Measurements from ENCODE around the gene FCN2. TPM values are rescaled to one million over a fixed set of nuclear protein-coding genes. Genes with fewer than 3 reads are reported as not detected.
"Not testable (repeated sequence)": the region's sequence is repeated elsewhere in the genome, so short reads cannot be mapped to it uniquely, and the experiment has no call there.

The FCN2 gene
- total RNA-seq, 1 experiment from 2014 or later: not detected

DNA sequence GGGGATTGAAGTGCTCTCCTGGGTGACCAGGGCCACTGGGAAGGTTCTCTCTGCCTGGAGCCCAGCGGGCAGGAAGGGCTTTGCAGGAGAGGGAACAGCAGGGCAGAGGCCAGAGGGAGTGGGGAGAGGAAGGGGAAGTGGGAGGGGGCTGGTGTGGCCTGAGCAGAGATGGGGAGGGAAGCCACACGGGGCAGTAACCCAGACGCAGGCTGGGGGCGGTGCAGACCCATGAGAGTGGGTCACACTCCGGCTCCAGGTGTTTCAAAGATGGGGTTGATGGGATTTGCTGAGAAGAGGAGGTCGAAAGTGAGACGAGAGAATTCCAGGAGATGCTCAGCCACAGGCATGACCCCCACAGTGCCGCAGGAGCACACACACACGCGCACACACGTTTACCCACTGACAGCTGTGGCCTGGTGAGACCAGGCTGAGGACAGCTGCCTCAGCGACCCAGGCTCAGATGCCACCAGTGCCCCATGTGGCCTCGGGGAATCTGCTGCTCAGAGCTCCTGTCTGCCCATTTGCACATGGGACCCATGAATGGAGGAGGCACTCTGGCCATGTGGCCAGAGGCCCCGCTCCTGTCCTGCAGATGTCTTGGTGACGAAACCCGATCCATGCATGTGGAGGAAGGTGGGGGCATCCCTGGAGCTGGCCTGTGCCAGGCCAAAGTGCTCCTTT, 32.7 kb upstream of the FCN2 start:
- no peak for DNase-seq (ENCODE audit: low spot score)

DNA sequence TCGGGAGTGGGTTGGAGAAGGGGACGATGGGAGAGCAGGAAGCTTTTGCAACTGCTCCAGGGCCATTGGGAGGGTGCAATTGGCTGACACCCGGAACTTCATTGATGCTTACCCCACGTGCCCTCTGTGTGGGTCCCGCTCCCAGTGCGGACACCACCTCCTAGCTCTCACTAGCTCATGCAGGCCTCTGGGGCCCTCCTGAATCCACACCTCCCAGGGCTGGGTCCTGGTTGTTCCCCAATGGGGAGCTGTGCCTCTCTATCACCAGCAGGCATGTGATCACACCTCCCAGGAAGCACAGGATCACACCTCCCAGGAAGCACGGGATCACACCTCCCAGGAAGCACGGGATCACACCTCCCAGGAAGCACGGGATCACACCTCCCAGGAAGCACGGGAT, 32.1 kb upstream of the FCN2 start:
- no peak for DNase-seq (ENCODE audit: low spot score)

DNA sequence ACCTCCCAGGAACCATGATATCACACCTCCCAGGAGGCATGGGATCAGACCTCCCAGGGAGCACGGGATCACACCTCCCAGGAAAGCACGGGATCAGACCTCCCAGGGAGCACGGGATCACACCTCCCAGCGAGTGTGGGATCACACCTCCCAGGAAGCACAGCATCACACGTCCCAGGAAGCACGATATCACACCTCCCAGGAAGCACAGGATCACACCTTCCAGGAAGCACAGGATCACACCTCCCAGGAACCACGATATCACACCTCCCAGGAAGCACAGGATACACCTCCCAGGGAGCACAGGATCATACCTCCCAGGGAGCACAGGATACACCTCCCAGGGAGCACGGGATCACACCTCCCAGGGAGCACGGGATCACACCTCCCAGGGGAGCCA, 30.0 kb upstream of the FCN2 start:
- no peak for DNase-seq (ENCODE audit: low spot score)

DNA sequence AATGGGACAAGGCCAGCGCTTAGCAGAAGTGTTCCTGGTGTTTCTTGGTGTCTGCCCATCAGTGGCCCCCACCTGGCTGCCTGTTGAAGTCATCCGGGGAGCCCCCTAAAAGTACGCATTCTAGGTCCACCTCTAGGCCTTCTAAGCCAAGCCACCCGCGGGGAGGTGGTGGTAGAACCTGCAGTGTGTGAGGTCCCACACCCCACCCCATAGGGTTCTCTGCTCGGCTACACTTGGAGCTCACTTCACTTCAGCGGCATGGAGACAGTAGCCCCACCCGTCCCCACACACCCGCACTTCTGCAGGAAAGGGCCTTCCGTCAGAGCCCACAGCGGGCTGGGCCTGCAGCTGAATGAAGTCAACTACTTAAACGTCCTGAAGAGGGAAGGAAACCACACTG, 29.6 kb upstream of the FCN2 start:
- DNase-seq (ENCODE audit: low spot score): no peak

DNA sequence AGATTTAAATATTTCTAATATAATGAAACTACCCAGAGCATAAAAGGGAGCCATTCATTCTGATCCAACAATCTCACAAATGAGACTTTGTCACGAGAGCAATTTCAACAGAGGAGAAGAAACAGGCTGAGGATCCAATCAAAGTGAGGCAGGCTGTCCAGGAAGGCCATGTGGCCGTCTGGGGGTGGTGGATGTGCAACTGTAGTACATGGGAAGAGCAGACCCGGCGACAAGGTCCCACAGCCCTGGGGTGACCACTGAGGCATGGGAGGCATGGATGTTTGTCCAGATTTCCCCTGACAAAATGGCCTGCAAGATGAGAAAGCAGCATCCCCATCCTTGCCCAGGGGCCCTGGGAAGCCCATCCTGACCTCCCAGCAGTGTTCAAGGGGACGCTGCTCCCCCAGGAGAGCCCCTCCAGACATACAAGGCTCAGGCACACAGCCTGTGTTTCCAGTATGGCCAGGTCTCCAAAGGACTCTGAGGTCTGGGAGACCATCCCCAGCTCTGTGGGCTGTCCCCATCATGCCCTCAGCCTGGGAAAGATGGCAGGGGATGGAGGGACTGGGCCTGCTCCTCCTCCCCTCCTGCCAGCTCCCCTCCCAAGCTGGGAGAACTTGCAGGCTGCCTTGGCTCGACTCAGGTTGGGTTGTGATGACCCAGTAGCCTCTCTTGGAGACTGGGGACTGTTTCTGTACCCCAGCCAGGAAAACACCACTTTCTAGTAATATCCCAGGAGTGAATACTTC, 27.5 kb upstream of the FCN2 start:
- no peak for DNase-seq (ENCODE audit: low spot score)

DNA sequence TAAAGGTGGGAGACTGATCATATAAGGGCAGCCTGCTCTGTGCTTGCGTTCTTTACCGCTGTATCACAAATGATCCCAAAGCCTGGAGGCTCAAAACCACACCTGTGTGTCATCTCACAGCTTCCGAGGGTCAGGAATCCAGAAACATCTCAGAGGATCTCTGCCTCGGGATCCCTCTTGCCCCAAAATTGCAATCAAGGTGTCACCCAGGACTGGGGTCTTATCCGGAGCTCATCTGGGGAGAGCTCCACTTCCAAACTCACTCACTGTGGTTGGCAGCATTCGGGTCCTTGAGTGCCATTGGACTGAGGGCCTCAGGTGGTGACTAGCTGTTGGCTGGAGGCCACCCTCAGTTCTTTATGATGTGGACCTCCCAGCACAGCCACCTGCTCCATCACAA, 26.7 kb upstream of the FCN2 start:
- no peak for DNase-seq (ENCODE audit: low spot score)

DNA sequence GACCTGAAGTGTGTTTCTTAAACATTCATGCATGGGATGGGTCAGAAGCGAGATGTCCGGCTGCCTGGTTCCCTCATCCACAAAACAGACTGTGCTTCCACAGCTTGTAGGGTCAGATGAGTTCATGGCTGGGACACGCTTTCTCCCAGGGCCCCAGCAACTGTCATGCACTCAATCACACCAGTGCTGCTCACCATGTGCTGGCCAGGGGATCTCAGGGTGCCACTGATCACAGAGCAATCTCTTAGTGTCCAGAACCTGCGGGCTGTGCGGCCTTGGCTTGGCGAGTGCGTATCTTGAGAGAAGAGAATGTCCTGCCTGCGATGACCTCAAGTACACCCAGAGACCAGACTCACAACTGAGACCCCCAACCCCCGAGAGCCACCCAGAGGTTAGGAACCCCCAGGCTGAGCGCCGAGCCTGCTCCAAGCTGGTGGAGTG, 26.0 kb upstream of the FCN2 start:
- no peak for DNase-seq (ENCODE audit: low spot score)

DNA sequence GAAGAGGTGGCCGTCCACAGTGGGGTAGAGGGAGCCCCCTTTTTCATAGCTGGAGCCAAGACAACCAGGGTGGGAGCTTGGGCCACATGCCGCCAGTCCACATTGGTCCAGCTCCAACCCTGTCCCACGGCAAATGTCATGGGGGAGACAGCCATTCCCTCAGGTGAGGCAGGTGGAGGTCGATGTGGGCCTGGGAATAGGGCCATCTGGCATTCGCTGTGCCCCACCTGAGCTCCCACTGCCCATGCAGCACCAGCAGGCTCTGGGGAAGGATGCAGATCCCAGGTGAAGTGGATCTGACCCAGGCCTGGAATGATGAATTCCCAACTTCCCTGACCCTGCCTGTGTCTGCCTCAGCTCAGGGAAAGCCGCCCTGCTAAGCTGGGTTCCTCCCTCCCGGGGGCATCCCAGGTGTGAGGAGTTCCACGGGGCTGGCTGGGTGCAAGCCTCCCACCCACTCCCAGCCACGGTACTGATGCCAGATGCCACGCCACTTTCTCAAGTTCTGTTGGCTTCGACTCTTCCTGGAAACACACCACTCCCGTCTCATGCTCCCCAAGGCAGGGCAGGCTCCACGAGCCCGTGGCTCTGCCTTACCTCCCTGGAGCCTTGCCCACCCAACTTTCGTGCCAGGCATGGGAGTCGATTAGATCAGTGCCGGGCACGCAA, 25.2 kb upstream of the FCN2 start:
- no peak for DNase-seq (ENCODE audit: low spot score)

DNA sequence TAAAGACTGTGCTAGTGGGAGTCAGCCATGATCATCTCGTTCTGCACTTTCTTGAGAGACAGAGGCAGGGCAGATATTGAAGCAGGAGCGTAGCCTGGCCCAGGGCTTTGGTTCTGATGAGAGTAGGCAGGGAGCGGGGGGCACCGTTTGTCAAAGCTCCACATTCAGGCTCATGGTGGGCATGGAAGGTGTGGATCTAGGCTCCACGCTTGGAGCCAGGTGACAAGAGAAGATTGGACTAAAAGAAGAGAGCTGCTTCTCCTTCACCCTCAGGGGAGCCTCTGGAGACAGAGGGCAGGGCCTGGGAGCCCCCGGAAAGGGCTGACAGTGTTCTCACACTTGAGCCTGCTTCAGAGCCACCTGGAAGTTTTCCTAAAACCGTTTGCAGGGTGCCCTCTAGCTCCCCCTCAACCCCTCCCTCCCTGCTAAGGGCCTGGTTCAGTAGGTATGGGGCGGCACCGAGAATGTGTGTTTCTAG, 24.7 kb upstream of the FCN2 start:
- DNase-seq (ENCODE audit: low spot score): no peak

DNA sequence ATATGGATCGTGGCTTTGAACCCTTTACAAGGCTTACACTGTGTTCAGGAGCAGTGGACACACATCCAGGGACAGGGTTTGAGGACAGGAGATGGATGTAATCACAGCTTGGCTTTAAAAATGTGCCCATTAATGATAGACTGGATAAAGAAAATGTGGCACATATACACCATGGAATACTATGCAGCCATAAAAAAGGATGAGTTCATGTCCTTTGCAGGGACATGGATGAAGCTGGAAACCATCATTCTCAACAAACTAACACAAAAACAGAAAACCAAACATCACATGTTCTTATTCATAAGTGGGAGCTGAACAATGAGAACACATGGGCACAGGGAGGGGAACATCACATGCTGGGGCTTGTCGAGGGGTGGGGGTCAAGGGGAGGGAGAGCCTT, 23.2 kb upstream of the FCN2 start:
- not testable (repeated sequence) for DNase-seq (ENCODE audit: low spot score)

DNA sequence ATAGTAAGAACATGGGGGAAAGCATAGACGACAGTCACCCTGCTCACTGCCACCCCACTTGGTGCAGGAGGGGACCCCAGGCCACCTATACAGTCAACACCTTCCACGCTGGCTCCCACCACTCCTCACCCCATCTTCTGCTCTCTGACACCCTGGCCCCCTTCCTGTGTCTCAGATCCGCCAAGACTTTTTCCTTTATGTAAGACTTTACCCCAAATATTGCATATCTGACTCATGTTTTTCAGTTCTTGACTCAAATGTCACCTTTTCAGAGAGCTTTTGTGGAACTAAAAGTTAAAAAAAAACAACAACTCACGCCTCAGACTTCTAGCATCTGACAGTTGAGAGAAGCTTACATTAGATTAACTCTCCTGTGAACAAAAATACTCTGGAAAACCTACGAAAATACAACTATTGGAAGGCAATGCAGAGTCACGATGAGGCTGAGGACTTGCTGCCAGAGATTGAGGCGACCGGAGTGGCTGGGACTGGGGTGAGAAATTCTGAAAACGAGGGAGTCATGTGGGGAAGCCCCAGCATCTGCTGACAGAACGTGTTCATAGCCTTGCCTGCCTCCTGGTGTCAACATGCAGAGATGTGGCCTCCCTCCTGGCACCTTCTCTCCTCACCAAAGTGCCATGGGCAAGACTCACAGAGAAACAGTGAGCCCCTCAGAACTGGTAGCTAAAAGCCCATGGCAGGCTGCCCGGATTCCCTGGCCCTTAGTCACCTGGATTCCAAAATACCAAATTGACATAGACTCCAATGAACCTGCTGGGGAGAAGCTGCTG, 22.4 kb upstream of the FCN2 start:
- peak; percentile 55 for DNase-seq (ENCODE audit: low spot score)

DNA sequence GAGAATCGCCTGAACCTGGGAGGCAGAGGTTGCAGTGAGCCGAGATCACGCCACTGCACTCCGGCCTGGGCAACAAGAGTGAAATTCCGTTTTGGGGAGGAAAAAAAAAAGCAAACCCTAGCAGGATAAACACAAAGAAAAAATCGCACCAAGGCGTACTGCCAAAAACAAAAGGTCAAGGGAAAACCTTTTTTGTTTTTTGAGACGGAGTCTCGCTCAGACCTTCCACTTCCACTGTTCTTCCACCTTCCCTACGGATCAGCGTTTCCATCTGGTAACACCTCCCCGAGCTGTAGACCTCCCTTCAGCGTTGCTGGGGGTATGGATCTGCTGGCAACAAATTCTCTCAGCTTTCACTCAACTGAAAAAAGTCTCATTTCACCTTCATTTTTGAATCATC, 20.1 kb upstream of the FCN2 start:
- DNase-seq (ENCODE audit: low spot score): no peak

DNA sequence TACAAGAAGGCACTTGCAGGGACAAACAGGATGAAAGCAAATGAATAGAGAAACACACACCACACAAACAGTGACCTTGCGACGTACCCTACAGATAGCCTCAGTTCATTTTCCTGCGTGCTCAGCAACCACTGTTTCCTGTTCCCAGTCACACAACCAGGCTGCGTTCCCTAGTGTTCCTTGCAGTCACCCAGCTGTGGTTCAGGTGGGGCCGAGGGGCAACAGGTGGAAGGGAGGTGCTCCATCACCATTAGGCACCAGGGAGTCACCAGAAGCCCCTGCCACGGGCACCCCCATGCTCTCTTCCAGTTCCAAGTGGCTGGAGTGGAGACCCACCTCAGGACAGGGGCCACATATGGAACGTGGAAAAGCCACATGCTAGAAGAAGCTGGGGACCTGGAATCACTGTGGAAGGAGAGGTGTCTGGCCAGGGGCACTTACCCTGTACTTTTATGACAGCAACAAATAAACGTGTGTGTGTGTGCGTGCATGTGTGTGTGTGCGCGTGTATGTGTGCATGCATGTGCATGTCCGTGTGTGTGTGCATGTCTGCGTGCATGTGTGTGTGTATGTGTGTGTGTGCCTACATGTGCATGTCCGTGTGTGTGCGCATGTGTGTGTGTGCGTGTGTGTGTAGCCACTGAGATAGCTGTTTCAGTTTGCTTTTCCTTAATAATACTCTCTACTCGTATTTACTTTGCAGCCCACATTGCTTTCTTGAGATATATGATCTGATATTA, 18.8 kb upstream of the FCN2 start:
- no peak for DNase-seq (ENCODE audit: low spot score)

DNA sequence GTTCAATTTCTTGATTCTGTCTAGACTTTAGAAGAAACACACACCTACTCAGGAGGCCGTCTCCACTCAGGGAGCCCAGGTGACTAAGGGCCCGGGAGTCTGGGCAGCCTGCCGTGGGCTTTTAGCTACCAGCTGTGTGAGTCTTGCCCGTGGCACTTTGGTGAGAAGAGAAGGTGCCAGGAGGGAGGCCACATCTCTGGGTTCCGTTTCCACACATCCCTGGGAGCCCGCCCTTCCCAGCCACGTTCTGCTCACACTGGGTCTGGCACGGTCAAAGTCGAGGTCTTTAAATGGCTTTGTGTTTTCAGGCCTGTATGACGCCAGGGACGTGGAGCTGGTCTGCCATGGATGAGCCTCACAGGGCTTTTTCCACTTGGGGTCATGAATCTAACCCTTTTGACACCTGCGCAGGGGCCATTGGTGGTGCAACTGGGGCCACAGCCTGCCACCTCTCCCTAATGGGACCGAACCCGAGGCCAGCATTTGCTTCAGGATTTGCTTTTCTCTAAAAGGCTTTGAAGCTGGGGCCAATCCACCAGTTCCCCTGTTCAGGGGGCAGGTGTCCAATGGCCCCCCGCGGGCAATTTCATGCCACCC, 17.2 kb upstream of the FCN2 start:
- DNase-seq (ENCODE audit: low spot score): no peak

DNA sequence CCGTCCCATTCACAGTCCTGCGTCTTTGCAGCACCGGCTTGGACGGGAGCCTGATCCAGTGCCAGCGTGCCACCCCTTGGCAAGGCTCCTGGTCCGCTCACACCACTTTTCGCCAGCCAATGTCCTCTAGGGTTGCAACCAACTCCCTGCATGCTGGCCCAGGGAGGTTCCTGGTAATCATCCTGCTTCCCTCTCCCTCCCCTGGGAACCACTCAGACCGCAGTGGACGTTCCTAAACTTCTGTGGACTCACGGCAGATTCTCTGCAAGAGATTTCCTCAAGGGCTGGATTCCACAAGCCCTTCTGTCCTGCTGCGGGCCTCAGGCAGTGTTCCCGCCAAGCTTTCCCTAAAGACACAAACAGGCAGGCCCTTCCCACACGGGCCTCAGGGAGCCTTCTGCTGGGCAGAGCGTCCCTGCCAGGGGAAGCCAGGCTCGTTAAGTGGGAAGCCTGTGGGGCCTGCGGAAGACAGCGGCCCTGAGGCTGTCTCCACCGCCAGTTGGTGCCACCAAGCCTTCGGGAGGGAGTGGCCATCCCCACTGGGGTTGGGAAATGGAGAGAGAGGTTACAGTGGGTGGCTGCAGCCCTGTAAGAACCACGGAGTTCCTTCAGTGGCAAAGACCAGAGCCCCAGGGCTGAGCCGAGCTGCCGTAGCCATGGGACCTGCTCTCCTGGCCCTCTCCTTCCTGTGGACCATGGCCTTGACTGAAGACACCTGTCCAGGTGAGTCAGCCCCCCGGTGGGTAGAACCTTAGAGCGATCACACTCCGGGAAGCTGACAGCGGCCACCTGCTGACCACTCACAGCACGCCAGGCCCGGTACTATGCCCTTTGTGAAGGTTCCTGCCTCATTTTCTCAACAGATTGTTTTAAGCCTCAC, 16.4 kb upstream of the FCN2 start:
- DNase-seq (ENCODE audit: low spot score): peak; percentile 45

DNA sequence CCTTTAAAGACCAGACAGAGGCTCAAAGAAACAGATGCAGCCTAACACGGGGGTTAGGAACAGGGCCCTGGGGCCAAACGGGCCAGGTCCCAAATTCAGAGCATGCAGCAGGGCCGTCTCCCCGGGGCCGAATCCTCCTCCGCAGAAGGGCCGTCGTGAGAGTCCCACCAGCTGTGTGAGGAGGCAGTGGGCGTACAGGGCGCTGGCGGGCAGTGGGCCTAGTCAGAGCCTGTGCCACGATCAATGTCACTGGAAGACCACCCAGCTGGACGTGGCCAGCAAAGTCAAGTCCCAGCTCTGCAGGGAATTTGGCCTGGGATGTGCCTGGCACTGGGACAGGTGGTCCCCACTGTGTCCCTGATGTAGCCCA, 15.8 kb upstream of the FCN2 start:
- no peak for DNase-seq (ENCODE audit: low spot score)

DNA sequence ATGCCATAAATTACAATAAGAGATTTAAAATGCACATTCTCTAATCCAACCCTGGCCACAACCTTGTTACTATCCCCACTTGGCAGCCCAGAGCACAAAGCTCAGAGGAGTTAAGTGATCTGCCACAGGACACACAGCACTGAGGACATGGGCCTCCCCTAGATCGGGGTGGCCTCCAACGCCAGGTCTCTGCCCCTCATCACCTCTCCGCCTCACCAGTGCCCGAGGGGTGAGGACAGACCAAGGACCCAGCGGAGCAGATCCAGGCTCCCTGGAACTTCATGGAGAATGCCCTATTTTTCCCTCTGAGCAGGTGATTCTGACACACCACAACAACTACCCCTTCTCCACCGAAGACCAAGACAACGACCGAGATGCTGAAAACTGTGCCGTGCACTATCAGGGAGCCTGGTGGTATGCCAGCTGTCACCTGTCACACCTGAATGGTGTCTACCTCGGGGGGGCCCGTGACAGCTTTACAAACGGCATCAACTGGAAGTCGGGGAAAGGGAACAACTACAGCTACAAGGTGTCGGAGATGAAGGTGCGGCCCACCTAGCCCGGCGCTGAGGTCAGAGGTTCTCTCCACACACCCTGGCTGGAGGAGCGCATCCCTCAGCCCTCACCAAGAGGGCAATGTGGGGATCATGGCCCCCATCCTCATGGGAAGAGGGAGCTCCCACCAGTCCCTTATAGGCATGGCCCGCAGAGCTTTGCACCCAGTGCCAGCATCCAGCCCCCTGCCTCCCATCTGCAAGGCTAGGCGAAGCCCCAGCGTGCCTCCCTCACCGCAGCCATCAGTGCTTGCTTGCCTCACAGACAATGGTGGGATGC, 12.5 kb upstream of the FCN2 start:
- DNase-seq (ENCODE audit: low spot score): no peak

DNA sequence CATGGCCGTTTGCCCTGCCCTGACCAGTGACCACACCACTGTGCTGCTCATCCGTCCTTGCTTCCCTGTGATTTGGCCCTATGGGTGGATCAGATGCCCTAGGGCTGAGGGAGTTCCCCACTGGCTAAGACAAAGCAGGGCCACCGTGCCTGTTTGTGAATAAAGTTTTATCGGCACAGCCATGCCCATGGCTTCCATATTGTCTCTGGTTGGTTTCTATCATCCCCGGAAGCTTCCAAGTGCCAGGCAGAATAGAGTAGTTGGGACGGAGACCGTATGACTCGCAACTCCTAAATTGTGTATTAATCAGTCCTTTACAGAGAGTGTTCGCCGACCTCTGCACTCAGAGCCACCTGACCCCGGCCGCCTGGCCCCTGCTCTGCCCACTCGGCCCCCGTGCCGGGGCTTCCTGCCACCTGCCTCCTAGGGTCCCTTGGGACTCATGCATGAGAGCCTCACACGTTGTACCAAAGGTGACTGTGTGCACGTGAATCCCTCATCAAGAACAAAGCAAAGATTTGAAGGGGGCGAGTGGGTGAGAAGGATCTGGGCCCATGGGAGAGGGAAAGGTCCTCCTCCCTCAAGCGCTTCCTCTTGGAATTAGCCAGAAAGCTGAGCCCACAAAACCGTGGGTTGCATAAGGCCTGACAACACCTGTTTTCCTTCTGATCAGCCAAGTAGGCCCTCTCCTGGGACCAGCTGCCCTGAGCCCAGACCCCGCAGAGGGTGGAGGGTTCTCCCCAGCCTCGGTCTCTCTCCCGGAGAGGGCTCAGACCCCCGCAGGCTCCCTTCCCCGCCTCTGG, 11.7 kb upstream of the FCN2 start:
- no peak for DNase-seq (ENCODE audit: low spot score)
